ENCODE data around the gene TFPT.

DNA sequence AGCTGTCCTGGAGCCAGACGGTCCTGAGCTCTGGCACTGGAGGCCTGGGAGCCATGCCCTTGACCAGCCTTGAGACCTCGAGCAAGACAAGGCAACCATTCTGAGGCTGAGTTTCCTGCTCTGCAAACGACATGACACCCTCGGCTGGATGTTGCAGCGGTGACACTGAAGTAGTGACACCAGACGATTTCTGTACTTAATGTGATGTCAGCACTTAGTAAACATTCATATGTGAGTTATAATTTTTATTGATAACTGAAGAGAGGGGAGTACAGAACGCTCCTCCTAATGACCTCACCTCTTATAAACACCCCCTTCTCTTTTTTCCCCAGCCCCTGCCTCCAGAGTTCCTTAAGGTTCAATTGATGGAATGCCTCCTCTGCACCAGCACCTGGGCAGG, 7.0 kb downstream of the TFPT start:
- TF ChIP-seq CTCF (conservative IDR thresholded peaks at IDR 0.05 in 1 of 2, IDR thresholded peaks at IDR 0.05 in 1 of 2; ENCODE audit: low read depth in 1 of 2, low read length in 2 of 2) (no peak), EZH2 (IDR thresholded peaks at IDR 0.05; ENCODE audit: low read length, missing control alignments) (no peak)
